GM12878 (cell line): ENCODE data around the gene PTPN5. TPM values are rescaled to one million over a fixed set of nuclear protein-coding genes. Genes with fewer than 3 reads are reported as not detected.

ENCODE experiments used
- ATAC-seq: fragments of 200-7000 bp; cut with Tn5 transposase; 3 replicates; pipeline ENCODE4 v1.9.1; 2020; ENCODE audit warnings: mild to moderate bottlenecking, moderate library complexity
- BruUV-seq: library from RNA; stranded (reverse); fragments of 400-500 nt; replicated peaks from 2 replicates; lab custom pipeline; 2021; lab: Mats Ljungman, UMichigan
- CTCF ChIA-PET: fragments of 300-600 bp; sonication (Branson Sonifier 250); formaldehyde crosslinking; extraction: SDS; loops from one replicate; lab custom pipeline; 2021; ENCODE audit warnings: inconsistent platforms; lab: Yijun Ruan, JAX
- POLR2A ChIA-PET: fragments of 350-600 bp; formaldehyde crosslinking; extraction: SDS; loops from one replicate; lab custom pipeline; 2021; ENCODE audit warnings: inconsistent platforms; lab: Charles Lee
- RAD21 ChIA-PET: fragments of 300-600 bp; sonication (Branson Sonifier 250); formaldehyde crosslinking; loops from one replicate; lab custom pipeline; 2023; ENCODE audit warnings: antibody characterized with exemption; ENCODE audit not compliant: unreplicated experiment; lab: Charles Lee
- SMC1A ChIA-PET: fragments of 300-600 bp; sonication (Branson Sonifier 250); formaldehyde crosslinking; loops from one replicate; lab custom pipeline; 2023; ENCODE audit not compliant: unreplicated experiment, uncharacterized antibody; lab: Charles Lee
- DNase-seq: peaks from one replicate; pipeline ENCODE4 v3.0.0-alpha.2; 2011; ENCODE audit warnings: low read depth, low spot score
- FAIRE-seq: peaks from 3 replicates; lab custom pipeline; 2011; peaks lifted over from hg19 to GRCh38; lab: Jason Lieb, UNC
- H2AFZ ChIP-seq: 2 replicates; pipeline ENCODE4 v1.6.0; 2011; ENCODE audit warnings: low read depth, low read length, control low read depth; ENCODE audit not compliant: control insufficient read depth
- H3K27ac ChIP-seq: 2 replicates; pipeline ENCODE4 v1.5.1; 2011; ENCODE audit warnings: control low read depth; ENCODE audit not compliant: control insufficient read depth, insufficient read depth
- H3K27me3 ChIP-seq, 2 experiments: replicated peaks in 1 of 2; 2 replicates each; pipeline versions ENCODE4 v1.6.0 to v1.6.1; 2011; ENCODE audit warnings: low read length in 1 of 2; ENCODE audit not compliant: control insufficient read depth in 2 of 2, insufficient read depth in 2 of 2
- H3K36me3 ChIP-seq, 2 experiments: 2 replicates each; pipeline ENCODE4 v1.5.1; 2011; ENCODE audit warnings: low read length in 1 of 2; ENCODE audit not compliant: control insufficient read depth in 2 of 2, insufficient read depth in 2 of 2
- H3K4me1 ChIP-seq: 2 replicates; pipeline ENCODE4 v1.6.1; 2011; ENCODE audit warnings: mild to moderate bottlenecking, low read length, moderate library complexity, mixed read lengths; ENCODE audit not compliant: control insufficient read depth, insufficient read depth
- H3K4me2 ChIP-seq: 2 replicates; pipeline ENCODE4 v1.6.0; 2011; ENCODE audit warnings: control low read depth; ENCODE audit not compliant: control insufficient read depth, insufficient read depth
- H3K4me3 ChIP-seq: fragments of 200-600 bp; sonication (generic); 2 replicates; pipeline ENCODE4 v1.5.1; 2016
- H3K79me2 ChIP-seq: 2 replicates; pipeline ENCODE4 v1.6.0; 2011; ENCODE audit warnings: low read length; ENCODE audit not compliant: control insufficient read depth, insufficient read depth
- H3K9ac ChIP-seq: 2 replicates; pipeline ENCODE4 v1.8.0; 2011; ENCODE audit warnings: low read length, control low read depth, mixed read lengths; ENCODE audit not compliant: control insufficient read depth, insufficient read depth
- H3K9me3 ChIP-seq: replicated peaks from 3 replicates; pipeline ENCODE4 v1.5.1; 2011; ENCODE audit warnings: mild to moderate bottlenecking, low read length; ENCODE audit not compliant: control insufficient read depth, insufficient read depth
- H4K20me1 ChIP-seq: 2 replicates; pipeline ENCODE4 v1.6.0; 2011; ENCODE audit not compliant: control insufficient read depth, insufficient read depth
- CREB1 ChIP-seq: IDR thresholded peaks from 2 replicates; pipeline ENCODE4 v1.6.1; 2012; ENCODE audit warnings: low read depth, mild to moderate bottlenecking, inconsistent platforms
- EZH2 ChIP-seq: IDR thresholded peaks from 2 replicates; pipeline ENCODE4 v1.6.1; 2012; ENCODE audit warnings: low read depth, mild to moderate bottlenecking, control low read depth, inconsistent platforms, low read length, borderline replicate concordance; ENCODE audit not compliant: control insufficient read depth
- NFYB ChIP-seq: IDR thresholded peaks from 2 replicates; pipeline ENCODE4 v1.6.1; 2011; ENCODE audit warnings: low read depth, mild to moderate bottlenecking, low read length, improper control_type of control experiment, moderate library complexity; ENCODE audit not compliant: insufficient read depth
- RAD21 ChIP-seq: IDR thresholded peaks from 2 replicates; pipeline ENCODE4 v1.6.1; 2011; ENCODE audit warnings: mild to moderate bottlenecking, low read depth, low read length, moderate library complexity; ENCODE audit not compliant: insufficient read depth
- WGBS: methylation state at CpG from one replicate; pipeline ENCODE4 v1.1.6; 2016; ENCODE audit warnings: low lambda C conversion rate; ENCODE audit not compliant: insufficient replicate concordance, insufficient coverage; ENCODE audit errors: missing lambda C conversion rate; 5-methylcytosine and 5-hydroxymethylcytosine counted together
- in situ Hi-C: fragments of 300-500 bp; cut with MboI; formaldehyde crosslinking; loops from 9 replicates; pipeline ENCODE4 v1.14.3; 2018; ENCODE audit warnings: mixed read lengths
- intact Hi-C: fragments of 100-400 bp; cut with micrococcal nuclease; formaldehyde crosslinking; loops from one replicate; pipeline ENCODE4 v1.14.2; 2022; ENCODE audit not compliant: unreplicated experiment
- polyA plus RNA-seq, 11 experiments: library from polyadenylated mRNA; depleted of rRNA in 4 of 11; unstranded in 6 of 11; stranded (reverse) in 5 of 11; fragments of >200 nt; fragmentation: Nextera tagmentation in 4 of 11; fragmentation: Illumina TruSeq in 1 of 11; extraction: Ambion mirVana in 4 of 11; extraction: Trizol in 1 of 11; gene quantifications; 1 replicate in 1 of 11; 2 replicates in 10 of 11; pipeline versions ENCODE4 v1.2.1 to v1.2.3, GENCODE V29; 2011 to 2016; ENCODE audit warnings: inconsistent platforms in 2 of 11, missing spikeins in 2 of 11, low read depth in 1 of 11
- total RNA-seq, 4 experiments: library from RNA; depleted of rRNA in 3 of 4; stranded (reverse); fragments of >200 nt in 3 of 4; fragmentation: Illumina TruSeq in 1 of 4; extraction: Trizol in 1 of 4; gene quantifications; 2 replicates each; pipeline versions ENCODE4 v1.2.1 to v1.2.3, GENCODE V29; 2013 to 2021
- TF ChIP-seq, protein P1 (sequence below): IDR thresholded peaks from 2 replicates; pipeline ENCODE4 v1.6.1; 2012; ENCODE audit warnings: mild to moderate bottlenecking, low read depth, low read length
- TF ChIP-seq, protein P2 (sequence below): fragments of 450-650 bp; IDR thresholded peaks from 2 replicates; pipeline ENCODE4 v1.6.1; 2017; ENCODE audit warnings: antibody characterized with exemption, mild to moderate bottlenecking, moderate library complexity

The PTPN5 gene
- total and polyA plus RNA-seq, 10 of the 15 experiments (the other 5 are each of a cell fraction or from before 2014, with no cell fraction given): 0.04 to 0.06 (median 0.05) TPM; not detected in 7

DNA sequence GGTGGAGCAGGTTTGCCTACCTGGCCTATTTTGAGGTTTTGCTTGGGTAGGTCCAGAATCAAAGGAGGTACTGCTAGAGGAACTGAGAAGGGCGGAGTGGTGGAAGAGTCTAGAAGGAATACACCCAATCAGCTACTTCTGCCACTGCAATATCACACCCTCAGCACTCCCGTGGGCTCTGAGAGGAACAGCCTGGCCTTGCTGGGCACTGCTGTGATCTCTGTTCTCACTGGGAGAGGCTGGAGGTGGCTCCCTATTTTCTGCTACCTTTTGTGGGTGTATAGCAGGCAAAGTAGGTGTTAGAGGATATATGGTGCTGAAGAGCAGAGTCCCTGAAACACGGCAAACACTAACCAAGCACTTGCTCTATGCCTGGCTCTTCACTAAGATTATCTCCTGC, 40.7 kb downstream of the PTPN5 start:
- H3K36me3 ChIP-seq: no peaks in the 10 kb centered on the region
- H2AFZ ChIP-seq: no peak overlapping the region
- no peak for FAIRE-seq
- ChIA-PET RAD21 (no interaction called here), SMC1A (no interaction called here), POLR2A (interaction anchor here (0.5 kb wide), 1 partner anchor 56 kb away, joined by 4 read pairs; no protein-coding TSS in a partner anchor), CTCF (interaction anchor here (1.3 to 24.2 kb wide), 4 partner anchors 14 to 636 kb away, joined by 3 to 494 read pairs (median 9); no protein-coding TSS in a partner anchor)
- no peak overlapping the region for H3K4me2 ChIP-seq
- H3K27me3 ChIP-seq: no peaks in the 10 kb centered on the region; a peak in 1 of 4 replicates
- H3K9me3 ChIP-seq: no peaks in the 10 kb centered on the region
- H3K79me2 ChIP-seq: no peaks in the 10 kb centered on the region
- TF ChIP-seq CREB1 (no peak), NFYB (0 out of 2 replicates have a peak, but pooled peaks have one; percentile 12)
- no peak; the same call in 2 of the 3 replicates for ATAC-seq
- BruUV-seq: no TSS peak
- intact Hi-C loops: no loop called here
- H3K9ac ChIP-seq: no peak overlapping the region
- DNase-seq: no peak
- H4K20me1 ChIP-seq: no peaks in the 10 kb centered on the region
- H3K4me3 ChIP-seq: no peak overlapping the region
- no peaks in the 10 kb centered on the region for H3K4me1 ChIP-seq
- H3K27ac ChIP-seq: no peak overlapping the region
- in situ Hi-C loops: no loop called here
- WGBS: 14% methylated on average over 3 of the region's 3 CpGs

DNA sequence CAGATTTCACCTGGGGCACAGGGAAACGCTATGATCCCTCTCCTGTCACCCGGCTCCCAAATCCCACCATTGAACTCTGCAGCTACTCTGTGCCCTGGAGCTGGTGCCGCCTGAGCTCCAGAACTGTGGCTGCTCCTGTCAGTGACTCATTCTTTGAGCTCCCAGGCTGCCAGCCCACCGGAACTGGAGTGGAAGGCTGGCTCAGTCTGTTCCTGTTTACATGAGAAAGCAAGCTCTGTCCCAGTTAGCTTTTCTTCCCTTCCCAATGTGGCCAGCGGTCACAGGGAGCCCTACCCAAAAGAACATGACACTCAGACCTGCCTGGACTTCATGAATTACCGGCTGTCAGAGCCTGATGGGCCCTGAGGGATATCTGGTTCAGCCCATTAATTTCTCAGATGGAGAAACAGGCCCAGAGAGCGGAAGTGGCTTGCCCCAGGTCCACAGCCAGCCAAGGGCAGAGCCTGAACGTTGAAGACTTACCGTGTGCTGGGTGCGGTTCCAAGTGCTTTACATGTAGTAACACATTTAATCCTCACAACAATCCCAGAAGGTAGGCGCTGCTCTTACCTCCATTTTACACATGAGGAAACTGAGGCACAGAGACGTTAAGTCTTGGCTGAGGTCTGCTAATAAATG, 41.8 kb downstream of the PTPN5 start:
- no TSS peak for BruUV-seq
- no peak overlapping the region for H3K4me3 ChIP-seq
- H3K4me2 ChIP-seq: no peak overlapping the region
- ChIA-PET POLR2A (interaction anchor here (0.6 kb wide), 1 partner anchor 30 kb away, joined by 3 read pairs; no protein-coding TSS in a partner anchor), CTCF (interaction anchor here (1.0 to 24.2 kb wide), 6 partner anchors 10 to 210 kb away, joined by 3 to 494 read pairs (median 5); no protein-coding TSS in a partner anchor), RAD21 (interaction anchor here (1.1 kb wide), 2 partner anchors 19 to 210 kb away, joined by 3 to 4 read pairs; no protein-coding TSS in a partner anchor), SMC1A (interaction anchor here (0.6 to 1.3 kb wide), 2 partner anchors 17 to 28 kb away, joined by 3 to 4 read pairs; no protein-coding TSS in a partner anchor)
- WGBS: 35% methylated on average over 12 of the region's 12 CpGs
- no peaks in the 10 kb centered on the region for H3K9me3 ChIP-seq
- intact Hi-C loops: no loop called here
- ATAC-seq (no peak; the same call in 2 of the 3 replicates), DNase-seq (no peak), FAIRE-seq (no peak)
- H3K27me3 ChIP-seq: no peaks in the 10 kb centered on the region; a peak in 1 of 4 replicates
- H3K27ac ChIP-seq: no peak overlapping the region
- H3K4me1 ChIP-seq: no peaks in the 10 kb centered on the region
- H4K20me1 ChIP-seq: no peaks in the 10 kb centered on the region
- H3K9ac ChIP-seq: no peak overlapping the region
- in situ Hi-C loops: no loop called here
- no peaks in the 10 kb centered on the region for H3K79me2 ChIP-seq
- no peak overlapping the region for H2AFZ ChIP-seq
- H3K36me3 ChIP-seq: no peaks in the 10 kb centered on the region
- TF ChIP-seq, protein P1, sequence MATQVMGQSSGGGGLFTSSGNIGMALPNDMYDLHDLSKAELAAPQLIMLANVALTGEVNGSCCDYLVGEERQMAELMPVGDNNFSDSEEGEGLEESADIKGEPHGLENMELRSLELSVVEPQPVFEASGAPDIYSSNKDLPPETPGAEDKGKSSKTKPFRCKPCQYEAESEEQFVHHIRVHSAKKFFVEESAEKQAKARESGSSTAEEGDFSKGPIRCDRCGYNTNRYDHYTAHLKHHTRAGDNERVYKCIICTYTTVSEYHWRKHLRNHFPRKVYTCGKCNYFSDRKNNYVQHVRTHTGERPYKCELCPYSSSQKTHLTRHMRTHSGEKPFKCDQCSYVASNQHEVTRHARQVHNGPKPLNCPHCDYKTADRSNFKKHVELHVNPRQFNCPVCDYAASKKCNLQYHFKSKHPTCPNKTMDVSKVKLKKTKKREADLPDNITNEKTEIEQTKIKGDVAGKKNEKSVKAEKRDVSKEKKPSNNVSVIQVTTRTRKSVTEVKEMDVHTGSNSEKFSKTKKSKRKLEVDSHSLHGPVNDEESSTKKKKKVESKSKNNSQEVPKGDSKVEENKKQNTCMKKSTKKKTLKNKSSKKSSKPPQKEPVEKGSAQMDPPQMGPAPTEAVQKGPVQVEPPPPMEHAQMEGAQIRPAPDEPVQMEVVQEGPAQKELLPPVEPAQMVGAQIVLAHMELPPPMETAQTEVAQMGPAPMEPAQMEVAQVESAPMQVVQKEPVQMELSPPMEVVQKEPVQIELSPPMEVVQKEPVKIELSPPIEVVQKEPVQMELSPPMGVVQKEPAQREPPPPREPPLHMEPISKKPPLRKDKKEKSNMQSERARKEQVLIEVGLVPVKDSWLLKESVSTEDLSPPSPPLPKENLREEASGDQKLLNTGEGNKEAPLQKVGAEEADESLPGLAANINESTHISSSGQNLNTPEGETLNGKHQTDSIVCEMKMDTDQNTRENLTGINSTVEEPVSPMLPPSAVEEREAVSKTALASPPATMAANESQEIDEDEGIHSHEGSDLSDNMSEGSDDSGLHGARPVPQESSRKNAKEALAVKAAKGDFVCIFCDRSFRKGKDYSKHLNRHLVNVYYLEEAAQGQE: no peak
- TF ChIP-seq, protein P2, sequence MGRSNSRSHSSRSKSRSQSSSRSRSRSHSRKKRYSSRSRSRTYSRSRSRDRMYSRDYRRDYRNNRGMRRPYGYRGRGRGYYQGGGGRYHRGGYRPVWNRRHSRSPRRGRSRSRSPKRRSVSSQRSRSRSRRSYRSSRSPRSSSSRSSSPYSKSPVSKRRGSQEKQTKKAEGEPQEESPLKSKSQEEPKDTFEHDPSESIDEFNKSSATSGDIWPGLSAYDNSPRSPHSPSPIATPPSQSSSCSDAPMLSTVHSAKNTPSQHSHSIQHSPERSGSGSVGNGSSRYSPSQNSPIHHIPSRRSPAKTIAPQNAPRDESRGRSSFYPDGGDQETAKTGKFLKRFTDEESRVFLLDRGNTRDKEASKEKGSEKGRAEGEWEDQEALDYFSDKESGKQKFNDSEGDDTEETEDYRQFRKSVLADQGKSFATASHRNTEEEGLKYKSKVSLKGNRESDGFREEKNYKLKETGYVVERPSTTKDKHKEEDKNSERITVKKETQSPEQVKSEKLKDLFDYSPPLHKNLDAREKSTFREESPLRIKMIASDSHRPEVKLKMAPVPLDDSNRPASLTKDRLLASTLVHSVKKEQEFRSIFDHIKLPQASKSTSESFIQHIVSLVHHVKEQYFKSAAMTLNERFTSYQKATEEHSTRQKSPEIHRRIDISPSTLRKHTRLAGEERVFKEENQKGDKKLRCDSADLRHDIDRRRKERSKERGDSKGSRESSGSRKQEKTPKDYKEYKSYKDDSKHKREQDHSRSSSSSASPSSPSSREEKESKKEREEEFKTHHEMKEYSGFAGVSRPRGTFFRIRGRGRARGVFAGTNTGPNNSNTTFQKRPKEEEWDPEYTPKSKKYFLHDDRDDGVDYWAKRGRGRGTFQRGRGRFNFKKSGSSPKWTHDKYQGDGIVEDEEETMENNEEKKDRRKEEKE: no peak
- TF ChIP-seq RAD21 (no peak), EZH2 (no peak)
